Ishikawa (cell line): ENCODE measurements around the gene TMUB1.

Experiments
- CEBPB ChIP-seq: IDR thresholded peaks from 2 replicates; pipeline ENCODE4 v1.6.1; 2012
- CREB1 ChIP-seq: IDR thresholded peaks from 2 replicates; pipeline ENCODE4 v1.6.1; 2012; ENCODE audit warnings: low read depth
- EGR1 ChIP-seq: IDR thresholded peaks from 2 replicates; pipeline ENCODE4 v1.6.1; 2012
- EP300 ChIP-seq: IDR thresholded peaks from 2 replicates; pipeline ENCODE4 v1.6.1; 2012; ENCODE audit warnings: borderline replicate concordance
- FOXM1 ChIP-seq: IDR thresholded peaks from 2 replicates; pipeline ENCODE4 v1.6.1; 2012; ENCODE audit warnings: low read depth, borderline replicate concordance
- NFIC ChIP-seq: IDR thresholded peaks from 2 replicates; pipeline ENCODE4 v1.6.1; 2012
- RAD21 ChIP-seq: IDR thresholded peaks from 2 replicates; pipeline ENCODE4 v1.6.1; 2012; ENCODE audit warnings: low read depth
- TAF1 ChIP-seq: IDR thresholded peaks from 2 replicates; pipeline ENCODE4 v1.6.1; 2012; ENCODE audit warnings: low read depth, mild to moderate bottlenecking
- TEAD4 ChIP-seq: IDR thresholded peaks from 2 replicates; pipeline ENCODE4 v1.6.1; 2012
- YY1 ChIP-seq: IDR thresholded peaks from 2 replicates; pipeline ENCODE4 v1.6.1; 2012; ENCODE audit warnings: low read depth
- TF ChIP-seq, protein P1 (sequence below): IDR thresholded peaks from 2 replicates; pipeline ENCODE4 v1.6.1; 2012; ENCODE audit warnings: low read depth, mild to moderate bottlenecking
- TF ChIP-seq, protein P2 (sequence below): IDR thresholded peaks from 2 replicates; pipeline ENCODE4 v1.6.1; 2012
- TF ChIP-seq, protein P3 (sequence below): IDR thresholded peaks from 2 replicates; pipeline ENCODE4 v1.6.1; 2012

DNA sequence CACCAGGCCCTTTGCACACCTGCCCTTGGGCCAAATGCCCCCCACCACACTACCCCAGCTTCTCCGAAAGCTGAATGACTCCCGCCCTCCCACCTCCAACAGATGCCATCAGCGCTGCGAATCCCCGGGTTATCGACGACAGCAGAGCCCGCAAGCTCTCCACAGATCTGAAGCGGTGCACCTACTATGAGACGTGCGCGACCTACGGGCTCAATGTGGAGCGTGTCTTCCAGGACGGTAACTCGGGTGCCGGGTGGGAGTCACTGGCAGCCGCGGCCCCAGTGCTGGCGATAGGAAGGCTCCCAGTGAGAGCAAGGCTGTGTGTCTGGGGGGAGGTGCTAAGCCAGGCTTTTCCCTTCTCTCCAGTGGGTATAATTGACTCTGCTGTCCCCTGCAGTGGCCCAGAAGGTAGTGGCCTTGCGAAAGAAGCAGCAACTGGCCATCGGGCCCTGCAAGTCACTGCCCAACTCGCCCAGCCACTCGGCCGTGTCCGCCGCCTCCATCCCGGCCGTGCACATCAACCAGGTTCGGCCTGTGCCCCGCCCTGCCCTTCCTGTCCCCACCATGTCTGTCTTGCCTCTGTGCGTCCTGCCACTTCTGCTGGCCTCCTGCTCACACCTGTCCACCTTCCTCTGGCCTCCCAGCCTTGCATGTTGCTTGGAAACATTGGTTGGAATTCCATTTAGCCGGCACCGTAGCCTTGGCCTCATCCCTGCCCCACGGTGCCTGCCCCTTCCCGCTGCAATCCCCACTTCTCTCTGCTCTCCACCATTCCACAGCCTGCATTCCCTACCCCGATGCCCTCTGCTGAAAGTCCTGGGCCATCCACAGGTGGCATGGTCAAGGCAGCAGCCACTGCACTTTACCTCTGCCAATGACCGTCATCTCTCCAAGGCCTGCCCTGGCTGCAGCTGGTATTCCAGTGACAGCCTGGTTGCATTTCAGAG, 35.1 kb upstream of the TMUB1 start:
- TF ChIP-seq, protein P1, sequence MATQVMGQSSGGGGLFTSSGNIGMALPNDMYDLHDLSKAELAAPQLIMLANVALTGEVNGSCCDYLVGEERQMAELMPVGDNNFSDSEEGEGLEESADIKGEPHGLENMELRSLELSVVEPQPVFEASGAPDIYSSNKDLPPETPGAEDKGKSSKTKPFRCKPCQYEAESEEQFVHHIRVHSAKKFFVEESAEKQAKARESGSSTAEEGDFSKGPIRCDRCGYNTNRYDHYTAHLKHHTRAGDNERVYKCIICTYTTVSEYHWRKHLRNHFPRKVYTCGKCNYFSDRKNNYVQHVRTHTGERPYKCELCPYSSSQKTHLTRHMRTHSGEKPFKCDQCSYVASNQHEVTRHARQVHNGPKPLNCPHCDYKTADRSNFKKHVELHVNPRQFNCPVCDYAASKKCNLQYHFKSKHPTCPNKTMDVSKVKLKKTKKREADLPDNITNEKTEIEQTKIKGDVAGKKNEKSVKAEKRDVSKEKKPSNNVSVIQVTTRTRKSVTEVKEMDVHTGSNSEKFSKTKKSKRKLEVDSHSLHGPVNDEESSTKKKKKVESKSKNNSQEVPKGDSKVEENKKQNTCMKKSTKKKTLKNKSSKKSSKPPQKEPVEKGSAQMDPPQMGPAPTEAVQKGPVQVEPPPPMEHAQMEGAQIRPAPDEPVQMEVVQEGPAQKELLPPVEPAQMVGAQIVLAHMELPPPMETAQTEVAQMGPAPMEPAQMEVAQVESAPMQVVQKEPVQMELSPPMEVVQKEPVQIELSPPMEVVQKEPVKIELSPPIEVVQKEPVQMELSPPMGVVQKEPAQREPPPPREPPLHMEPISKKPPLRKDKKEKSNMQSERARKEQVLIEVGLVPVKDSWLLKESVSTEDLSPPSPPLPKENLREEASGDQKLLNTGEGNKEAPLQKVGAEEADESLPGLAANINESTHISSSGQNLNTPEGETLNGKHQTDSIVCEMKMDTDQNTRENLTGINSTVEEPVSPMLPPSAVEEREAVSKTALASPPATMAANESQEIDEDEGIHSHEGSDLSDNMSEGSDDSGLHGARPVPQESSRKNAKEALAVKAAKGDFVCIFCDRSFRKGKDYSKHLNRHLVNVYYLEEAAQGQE, result no peak
- TF ChIP-seq YY1 (no peak), TAF1 (no peak), CREB1 (no peak), RAD21 (no peak), EGR1 (no peak), EP300 (no peak), FOXM1 (no peak), CEBPB (no peak), TEAD4 (no peak), NFIC (no peak)
- TF ChIP-seq, protein P2, sequence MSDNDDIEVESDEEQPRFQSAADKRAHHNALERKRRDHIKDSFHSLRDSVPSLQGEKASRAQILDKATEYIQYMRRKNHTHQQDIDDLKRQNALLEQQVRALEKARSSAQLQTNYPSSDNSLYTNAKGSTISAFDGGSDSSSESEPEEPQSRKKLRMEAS, result no peak
- TF ChIP-seq, protein P3, sequence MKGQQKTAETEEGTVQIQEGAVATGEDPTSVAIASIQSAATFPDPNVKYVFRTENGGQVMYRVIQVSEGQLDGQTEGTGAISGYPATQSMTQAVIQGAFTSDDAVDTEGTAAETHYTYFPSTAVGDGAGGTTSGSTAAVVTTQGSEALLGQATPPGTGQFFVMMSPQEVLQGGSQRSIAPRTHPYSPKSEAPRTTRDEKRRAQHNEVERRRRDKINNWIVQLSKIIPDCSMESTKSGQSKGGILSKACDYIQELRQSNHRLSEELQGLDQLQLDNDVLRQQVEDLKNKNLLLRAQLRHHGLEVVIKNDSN, result no peak
